ENCODE data around the gene GLCE. TPM values are rescaled to one million over a fixed set of nuclear protein-coding genes. Genes with fewer than 3 reads are reported as not detected.

The GLCE gene
- total and polyA plus RNA-seq, 7 donors = 2.5 to 6.0 (median 4.2) TPM

GRCh38 chr15:69145149-69145693 lies 15.2 kb upstream of the GLCE start:
- H3K27ac ChIP-seq = no peak overlapping the region
- no peak for ATAC-seq
- no peak overlapping the region for H3K4me3 ChIP-seq
- H3K36me3 ChIP-seq (ENCODE audit: insufficient read depth in 1 of 2, low read depth in 1 of 2) = no peaks in the 10 kb centered on the region
- no peak for TF ChIP-seq CTCF (IDR thresholded peaks at IDR 0.05)
- no peaks in the 10 kb centered on the region for H3K4me1 ChIP-seq
- H3K9me3 ChIP-seq = no peaks in the 10 kb centered on the region
- intact Hi-C loops (cut with DNase I) = no loop called here
- peaks cover 0 to 25% (median 3%) of the 10 kb centered on the region in 3 donors for H3K27me3 ChIP-seq (ENCODE audit: insufficient read depth in 3 of 3, low read length in 2 of 3)
- DNase-seq = no peak
- WGBS, 3 donors = 76 to 81% (median 77%) methylated on average over 1 of the region's 1 CpG

- H3K9me3 ChIP-seq = no peaks in the 10 kb centered on the region
- TF ChIP-seq CTCF (IDR thresholded peaks at IDR 0.05) = no peak
- H3K4me1 ChIP-seq = no peaks in the 10 kb centered on the region
- no peak overlapping the region for H3K27ac ChIP-seq
- no peak for DNase-seq
- H3K36me3 ChIP-seq (ENCODE audit: insufficient read depth in 1 of 2, low read depth in 1 of 2) = no peaks in the 10 kb centered on the region
- WGBS, 3 donors = 59 to 64% (median 62%) methylated on average over 7 of the region's 7 CpGs
- intact Hi-C loops (cut with DNase I) = no loop called here
- no peak overlapping the region for H3K4me3 ChIP-seq
- ATAC-seq = no peak
- peaks cover 0 to 27% (median 3%) of the 10 kb centered on the region in 3 donors for H3K27me3 ChIP-seq (ENCODE audit: insufficient read depth in 3 of 3, low read length in 2 of 3)
These were observed 14.5 kb upstream of the GLCE start for GRCh38 chr15:69145694-69146492.

GRCh38 chr15:69146724-69147435 lies 13.6 kb upstream of the GLCE start:
- H3K4me1 ChIP-seq = no peaks in the 10 kb centered on the region
- peaks cover 0 to 27% (median 3%) of the 10 kb centered on the region in 3 donors for H3K27me3 ChIP-seq (ENCODE audit: insufficient read depth in 3 of 3, low read length in 2 of 3)
- no peak for ATAC-seq
- intact Hi-C loops (cut with DNase I) = no loop called here
- H3K36me3 ChIP-seq (ENCODE audit: insufficient read depth in 1 of 2, low read depth in 1 of 2) = no peaks in the 10 kb centered on the region
- DNase-seq = no peak
- 94 to 96% (median 95%) methylated on average over 9 of the region's 9 CpGs for WGBS, 3 donors
- no peak for TF ChIP-seq CTCF (IDR thresholded peaks at IDR 0.05)
- H3K4me3 ChIP-seq = no peak overlapping the region
- no peak overlapping the region for H3K27ac ChIP-seq
- H3K9me3 ChIP-seq = no peaks in the 10 kb centered on the region

GRCh38 chr15:69148465-69148864 lies 12.0 kb upstream of the GLCE start:
- Histone ChIP-seq H3K36me3 (ENCODE audit: insufficient read depth in 1 of 2, low read depth in 1 of 2) (no peaks in the 10 kb centered on the region), H3K4me3 (no peak overlapping the region), H3K9me3 (no peaks in the 10 kb centered on the region), H3K27me3 (ENCODE audit: insufficient read depth in 3 of 3, low read length in 2 of 3) (peaks cover 0 to 26% (median 3%) of the 10 kb centered on the region in 3 donors), H3K4me1 (no peaks in the 10 kb centered on the region), H3K27ac (no peak overlapping the region)
- no peak for ATAC-seq
- intact Hi-C loops (cut with DNase I) = no loop called here
- no peak for TF ChIP-seq CTCF (IDR thresholded peaks at IDR 0.05)
- 70 to 98% (median 82%) methylated on average over 1 of the region's 1 CpG for WGBS, 3 donors
- no peak for DNase-seq
